Neural progenitor cell (in vitro differentiated cells): Measurements from ENCODE around the gene ADAMTS3. TPM values are rescaled to one million over a fixed set of nuclear protein-coding genes. Genes with fewer than 3 reads are reported as not detected.

Experiments
- DNase-seq: peaks from one replicate; pipeline ENCODE4 v3.0.0-alpha.2; 2016; ENCODE audit warnings: low spot score
- H2AFZ ChIP-seq: fragments of 200-600 bp; sonication (generic); replicated peaks from 2 replicates; pipeline ENCODE4 v1.6.1; 2016; ENCODE audit warnings: antibody characterized with exemption
- H3F3A ChIP-seq: fragments of 200-600 bp; sonication (generic); 2 replicates; pipeline ENCODE4 v1.6.1; 2016; ENCODE audit warnings: antibody characterized with exemption, low read depth
- H3K27ac ChIP-seq: fragments of 200-600 bp; sonication (generic); 2 replicates; pipeline ENCODE4 v1.5.1; 2016; ENCODE audit warnings: mild to moderate bottlenecking
- H3K27me3 ChIP-seq: fragments of 200-600 bp; sonication (generic); 2 replicates; pipeline ENCODE4 v1.6.1; 2016; ENCODE audit warnings: mild to moderate bottlenecking, moderate library complexity
- H3K36me3 ChIP-seq: fragments of 200-600 bp; sonication (generic); 2 replicates; pipeline ENCODE4 v1.5.1; 2016
- H3K4me1 ChIP-seq: fragments of 200-600 bp; sonication (generic); 2 replicates; pipeline ENCODE4 v1.6.1; 2016; ENCODE audit warnings: mixed run types
- H3K4me2 ChIP-seq: fragments of 200-600 bp; sonication (generic); 2 replicates; pipeline ENCODE4 v1.6.1; 2016
- H3K4me3 ChIP-seq: fragments of 200-600 bp; sonication (generic); 2 replicates; pipeline ENCODE4 v1.5.1; 2016
- H3K79me2 ChIP-seq: fragments of 200-600 bp; sonication (generic); 2 replicates; pipeline ENCODE4 v1.6.1; 2016; ENCODE audit warnings: low read depth
- H3K9ac ChIP-seq: fragments of 200-600 bp; sonication (generic); 2 replicates; pipeline ENCODE4 v1.6.1; 2016
- H3K9me3 ChIP-seq: fragments of 200-600 bp; sonication (generic); 2 replicates; pipeline ENCODE4 v1.5.1; 2016; ENCODE audit warnings: low read depth
- H4K20me1 ChIP-seq: fragments of 200-600 bp; sonication (generic); 2 replicates; pipeline ENCODE4 v1.6.1; 2016; ENCODE audit warnings: low read depth
- H3K27ac Mint-ChIP-seq: 3 replicates; pipeline ENCODE4 v1.8.0; 2021; ENCODE audit warnings: mixed read lengths
- H3K27me3 Mint-ChIP-seq: 2 replicates; pipeline ENCODE4 v1.8.0; 2022; ENCODE audit warnings: low read depth, mild to moderate bottlenecking, inconsistent platforms, moderate library complexity, mixed read lengths; ENCODE audit not compliant: insufficient read depth
- H3K36me3 Mint-ChIP-seq: 3 replicates; pipeline ENCODE4 v1.8.0; 2021; ENCODE audit warnings: mixed read lengths
- H3K4me1 Mint-ChIP-seq: 3 replicates; pipeline ENCODE4 v1.8.0; 2021; ENCODE audit warnings: mixed read lengths
- H3K4me3 Mint-ChIP-seq: 3 replicates; pipeline ENCODE4 v1.8.0; 2021; ENCODE audit warnings: mild to moderate bottlenecking, moderate library complexity, mixed read lengths
- H3K9me3 Mint-ChIP-seq: 3 replicates; pipeline ENCODE4 v1.8.0; 2020; ENCODE audit warnings: mixed read lengths
- CTCF ChIP-seq: fragments of 200-600 bp; sonication (generic); IDR thresholded peaks from 2 replicates; pipeline ENCODE4 v1.5.1; 2017; ENCODE audit warnings: antibody characterized with exemption, mild to moderate bottlenecking
- EZH2 ChIP-seq: fragments of 200-600 bp; sonication (generic); IDR thresholded peaks from 2 replicates; pipeline ENCODE4 v1.6.1; 2017; ENCODE audit warnings: antibody characterized with exemption, mild to moderate bottlenecking, moderate library complexity
- EZH2phosphoT487 ChIP-seq: fragments of 200-600 bp; sonication (generic); IDR thresholded peaks from 2 replicates; pipeline ENCODE4 v1.6.1; 2017; ENCODE audit warnings: antibody characterized with exemption
- total RNA-seq: library from RNA; depleted of rRNA; stranded (reverse); fragments of >200 nt; gene quantifications from 2 replicates; pipeline ENCODE4 v1.2.3, GENCODE V29; 2015; ENCODE audit warnings: low replicate concordance

The ADAMTS3 gene
- total RNA-seq, 1 donor from 2014 or later: 2.1 TPM

- Histone ChIP-seq H3K4me3 (no peak overlapping the region), H3K27me3 (no peaks in the 10 kb centered on the region), H3K9ac (no peak overlapping the region), H3K4me2 (no peak overlapping the region), H3K36me3 (no peaks in the 10 kb centered on the region), H3K27ac (no peak overlapping the region), H2AFZ (no peak overlapping the region), H3K79me2 (no peaks in the 10 kb centered on the region), H3K4me1 (no peaks in the 10 kb centered on the region), H4K20me1 (no peaks in the 10 kb centered on the region), H3K9me3 (no peaks in the 10 kb centered on the region), H3F3A (no peaks in the 10 kb centered on the region)
- Mint-ChIP-seq H3K27me3 (no peaks in the 10 kb centered on the region), H3K4me1 (no peaks in the 10 kb centered on the region), H3K36me3 (no peaks in the 10 kb centered on the region), H3K27ac (no peak overlapping the region), H3K9me3 (peaks cover 3% of the 10 kb centered on the region), H3K4me3 (no peak overlapping the region)
- DNase-seq: no peak
- TF ChIP-seq CTCF: no peak
These were observed 128.6 kb downstream of the ADAMTS3 start for GRCh38 chr4:72440386-72440785.

GRCh38 chr4:72432975-72433374 lies 136.0 kb downstream of the ADAMTS3 start:
- Mint-ChIP-seq H3K36me3 (no peaks in the 10 kb centered on the region), H3K4me1 (no peaks in the 10 kb centered on the region), H3K4me3 (no peak overlapping the region), H3K27ac (no peak overlapping the region), H3K27me3 (no peaks in the 10 kb centered on the region), H3K9me3 (peaks cover 3% of the 10 kb centered on the region)
- DNase-seq: no peak
- Histone ChIP-seq H3K9ac (no peak overlapping the region), H3K27me3 (no peaks in the 10 kb centered on the region), H3K9me3 (no peaks in the 10 kb centered on the region), H3K4me1 (no peaks in the 10 kb centered on the region), H3K36me3 (no peaks in the 10 kb centered on the region), H3K4me2 (no peak overlapping the region), H3F3A (no peaks in the 10 kb centered on the region), H2AFZ (no peak overlapping the region), H4K20me1 (no peaks in the 10 kb centered on the region), H3K4me3 (no peak overlapping the region), H3K27ac (no peak overlapping the region), H3K79me2 (no peaks in the 10 kb centered on the region)
- no peak for TF ChIP-seq CTCF
- no peak for TF ChIP-seq EZH2phosphoT487
- TF ChIP-seq EZH2: no peak

- peaks cover 2% of the 10 kb centered on the region for H3K27me3 Mint-ChIP-seq
- Histone ChIP-seq H3K27ac (no peak overlapping the region), H3K27me3 (no peaks in the 10 kb centered on the region), H3K9me3 (no peaks in the 10 kb centered on the region), H4K20me1 (no peaks in the 10 kb centered on the region), H3K4me2 (no peak overlapping the region), H2AFZ (no peak overlapping the region), H3K9ac (no peak overlapping the region), H3K36me3 (no peaks in the 10 kb centered on the region), H3K4me3 (no peak overlapping the region), H3F3A (no peaks in the 10 kb centered on the region), H3K4me1 (no peaks in the 10 kb centered on the region), H3K79me2 (no peaks in the 10 kb centered on the region)
- no peak overlapping the region for H3K27ac Mint-ChIP-seq
- H3K36me3 Mint-ChIP-seq: no peaks in the 10 kb centered on the region
- no peak for TF ChIP-seq CTCF
- no peak for TF ChIP-seq EZH2phosphoT487
- TF ChIP-seq EZH2: no peak
- DNase-seq: no peak
- H3K4me1 Mint-ChIP-seq: no peaks in the 10 kb centered on the region
- H3K9me3 Mint-ChIP-seq: peaks cover 3% of the 10 kb centered on the region
- no peak overlapping the region for H3K4me3 Mint-ChIP-seq
These were observed 136.7 kb downstream of the ADAMTS3 start for GRCh38 chr4:72432282-72432681.

GRCh38 chr4:72430988-72431387 lies 138.0 kb downstream of the ADAMTS3 start:
- H3K9me3 Mint-ChIP-seq: peaks cover 2% of the 10 kb centered on the region
- H3K79me2 ChIP-seq: no peaks in the 10 kb centered on the region
- no peaks in the 10 kb centered on the region for H3K36me3 Mint-ChIP-seq
- H3K27ac ChIP-seq: no peak overlapping the region
- DNase-seq: no peak
- H3K4me1 ChIP-seq: no peaks in the 10 kb centered on the region
- no peaks in the 10 kb centered on the region for H3K27me3 ChIP-seq
- H3K36me3 ChIP-seq: no peaks in the 10 kb centered on the region
- peaks cover 2% of the 10 kb centered on the region for H3K27me3 Mint-ChIP-seq
- no peak overlapping the region for H3K9ac ChIP-seq
- no peaks in the 10 kb centered on the region for H3K9me3 ChIP-seq
- no peaks in the 10 kb centered on the region for H4K20me1 ChIP-seq
- H3K4me2 ChIP-seq: no peak overlapping the region
- no peaks in the 10 kb centered on the region for H3F3A ChIP-seq
- no peak overlapping the region for H3K4me3 Mint-ChIP-seq
- H3K4me1 Mint-ChIP-seq: no peaks in the 10 kb centered on the region
- TF ChIP-seq EZH2 (no peak), EZH2phosphoT487 (no peak)
- H2AFZ ChIP-seq: no peak overlapping the region
- no peak overlapping the region for H3K27ac Mint-ChIP-seq
- H3K4me3 ChIP-seq: no peak overlapping the region
